GM12865 (cell line): ENCODE results near the gene FAM24A.
"Not testable (repeated sequence)": the region's sequence is repeated elsewhere in the genome, so short reads cannot be mapped to it uniquely, and the experiment has no call there.

ENCODE experiments used
- DNase-seq: peaks from one replicate; pipeline ENCODE4 v3.0.0; 2010; ENCODE audit warnings: low read depth
- H3K4me3 ChIP-seq: 2 replicates; pipeline ENCODE4 v1.5.1; 2011; ENCODE audit warnings: mild to moderate bottlenecking, low read depth, low read length, control low read depth
- CTCF ChIP-seq: IDR thresholded peaks from 2 replicates; pipeline ENCODE4 v1.5.1; 2011; ENCODE audit warnings: low read length, control low read depth, low read depth, inconsistent platforms; ENCODE audit not compliant: insufficient read depth; ENCODE audit errors: missing control alignments

Gene FAM24A

DNA sequence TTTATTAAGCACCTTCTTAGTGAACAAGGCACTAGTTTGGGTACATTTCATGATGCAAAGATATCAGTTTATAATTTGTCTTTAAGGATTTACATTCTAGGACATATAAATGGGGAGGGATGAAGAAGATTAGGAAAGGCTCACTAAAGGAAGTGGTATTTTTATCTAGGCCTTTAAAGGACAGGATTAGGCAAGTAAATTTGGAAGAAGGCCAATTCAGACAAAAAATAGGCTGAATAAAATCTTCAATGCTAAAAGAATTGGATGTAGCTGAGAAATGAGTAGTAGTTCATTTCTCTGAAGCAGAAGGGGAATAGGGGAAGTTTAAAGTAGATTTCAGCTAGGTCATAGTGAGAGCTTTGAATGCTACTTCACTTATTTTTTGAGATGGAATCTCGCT lies 26.2 kb upstream of the FAM24A start:
- no peak for DNase-seq
- H3K4me3 ChIP-seq, result no peak overlapping the region
- no peak for TF ChIP-seq CTCF

- DNase-seq, result peak; percentile 24
- no peak for TF ChIP-seq CTCF
Measured at GRCh38 chr10:122894261-122894944, 16.0 kb upstream of the FAM24A start.

DNA sequence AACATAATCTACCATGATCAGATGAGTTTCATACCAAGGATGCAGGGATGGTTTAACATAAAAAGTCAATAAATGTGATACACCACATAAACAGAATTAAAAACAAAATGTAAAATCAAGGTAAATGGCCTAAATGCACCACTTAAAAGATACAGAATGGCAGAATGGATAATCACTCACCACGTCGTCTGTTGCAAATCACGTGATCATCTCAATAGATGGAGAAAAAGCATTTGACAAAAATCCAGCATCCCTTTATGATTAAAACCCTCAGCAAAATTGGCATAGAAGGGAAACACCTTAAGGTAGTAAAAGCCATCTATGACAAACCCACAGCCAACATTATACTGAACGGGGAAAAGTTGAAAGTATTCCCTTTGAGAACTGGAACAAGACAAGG lies 6.5 kb upstream of the FAM24A start:
- DNase-seq, H3K4me3 ChIP-seq: not testable (repeated sequence)

More at GRCh38 chr10:122894261-122894944, 16.0 kb upstream of the FAM24A start:
- no peak overlapping the region; the same call in 1 of the 2 replicates for H3K4me3 ChIP-seq

DNA sequence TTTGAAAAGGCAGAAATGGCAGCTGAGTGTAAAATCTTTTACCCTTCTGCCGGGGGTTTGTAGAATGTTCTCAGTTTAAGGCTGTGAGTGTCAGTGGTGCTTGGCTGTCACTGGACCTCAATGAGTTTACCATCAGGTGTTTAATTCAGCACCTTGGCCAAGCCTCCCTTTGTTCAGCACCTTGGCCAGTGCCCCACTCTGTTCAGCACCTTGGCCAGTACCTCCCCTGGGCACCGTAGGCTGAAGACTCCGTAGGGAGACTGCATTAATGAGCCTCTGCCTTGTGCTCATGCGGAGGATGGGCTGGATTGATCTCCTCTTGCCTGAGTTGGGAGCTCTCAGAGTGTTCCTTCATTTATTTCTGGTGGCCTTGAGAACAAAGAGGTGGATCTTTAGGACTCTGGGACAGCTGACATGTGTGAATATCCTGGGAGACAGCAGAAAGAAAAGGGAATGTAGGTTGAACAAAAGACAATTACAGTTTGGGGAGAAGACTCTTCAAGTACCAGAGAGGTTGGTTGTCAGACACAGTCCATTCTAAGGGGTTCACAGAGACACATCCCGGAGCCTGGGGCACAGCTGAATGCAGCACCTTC lies 1.6 kb downstream of the FAM24A start:
- DNase-seq, result peak; percentile 45
- TF ChIP-seq CTCF, result no peak
- no peak overlapping the region for H3K4me3 ChIP-seq

GRCh38 chr10:122915700-122916099 lies 5.3 kb downstream of the FAM24A start:
- no peak for DNase-seq
- no peak for TF ChIP-seq CTCF

GRCh38 chr10:122930140-122930539 lies 19.7 kb downstream of the FAM24A start:
- TF ChIP-seq CTCF, result no peak
- H3K4me3 ChIP-seq, result no peak overlapping the region
- DNase-seq, result no peak

More at GRCh38 chr10:122915700-122916099, 5.3 kb downstream of the FAM24A start:
- H3K4me3 ChIP-seq, result no peak overlapping the region

GRCh38 chr10:122931088-122931906 lies 20.9 kb downstream of the FAM24A start:
- TF ChIP-seq CTCF, result no peak
- DNase-seq, result no peak
- H3K4me3 ChIP-seq, result no peak overlapping the region
